GM23338 (cell line): ENCODE measurements around the gene ZNF317. TPM values are rescaled to one million over a fixed set of nuclear protein-coding genes. Genes with fewer than 3 reads are reported as not detected.

Experiments used
- ATAC-seq: fragments of 200-7000 bp; cut with Tn5 transposase; 3 replicates; pipeline ENCODE4 v1.9.1; 2020
- DNase-seq: peaks from one replicate; pipeline ENCODE4 v3.0.0-alpha.2; 2015; ENCODE audit warnings: low spot score
- H2AFZ ChIP-seq: fragments of 200-600 bp; sonication (generic); 2 replicates; pipeline ENCODE4 v1.8.0; 2016; ENCODE audit warnings: antibody characterized with exemption, mild to moderate bottlenecking, moderate library complexity
- H3F3A ChIP-seq: fragments of 200-600 bp; sonication (generic); replicated peaks from 2 replicates; pipeline ENCODE4 v1.8.0; 2017; ENCODE audit warnings: antibody characterized with exemption, mixed run types, low read depth
- H3K27ac ChIP-seq: fragments of 200-600 bp; sonication (generic); 2 replicates; pipeline ENCODE4 v1.6.1; 2016; ENCODE audit warnings: low read depth
- H3K27me3 ChIP-seq: fragments of 200-600 bp; sonication (generic); 2 replicates; pipeline ENCODE4 v1.8.0; 2016; ENCODE audit warnings: mild to moderate bottlenecking, mixed run types, moderate library complexity; ENCODE audit not compliant: insufficient read depth
- H3K36me3 ChIP-seq: fragments of 200-600 bp; sonication (generic); 2 replicates; pipeline ENCODE4 v1.8.0; 2016; ENCODE audit warnings: mild to moderate bottlenecking; ENCODE audit not compliant: insufficient read depth
- H3K4me1 ChIP-seq: fragments of 200-600 bp; sonication (generic); 2 replicates; pipeline ENCODE4 v1.8.0; 2016; ENCODE audit warnings: mild to moderate bottlenecking, moderate library complexity; ENCODE audit not compliant: insufficient read depth
- H3K4me2 ChIP-seq: fragments of 200-600 bp; sonication (generic); 2 replicates; pipeline ENCODE4 v1.7.1; 2017; ENCODE audit warnings: mixed run types
- H3K4me3 ChIP-seq: fragments of 200-600 bp; sonication (generic); 2 replicates; pipeline ENCODE4 v1.6.1; 2016; ENCODE audit warnings: mixed run types
- H3K79me2 ChIP-seq: fragments of 200-600 bp; sonication (generic); replicated peaks from 2 replicates; pipeline ENCODE4 v1.8.0; 2017; ENCODE audit warnings: mild to moderate bottlenecking; ENCODE audit not compliant: insufficient read depth
- H3K9me2 ChIP-seq: fragments of 200-600 bp; sonication (generic); 2 replicates; pipeline ENCODE4 v1.8.0; 2017; ENCODE audit not compliant: insufficient read depth
- H4K20me1 ChIP-seq: fragments of 200-600 bp; sonication (generic); replicated peaks from 2 replicates; pipeline ENCODE4 v1.8.0; 2017; ENCODE audit warnings: mild to moderate bottlenecking; ENCODE audit not compliant: insufficient read depth
- H3K27ac Mint-ChIP-seq: 2 replicates; pipeline ENCODE4 v1.8.0; 2020; ENCODE audit warnings: inconsistent platforms, mild to moderate bottlenecking, moderate library complexity, mixed read lengths
- H3K27me3 Mint-ChIP-seq: 3 replicates; pipeline ENCODE4 v1.8.0; 2022; ENCODE audit warnings: low read depth, mild to moderate bottlenecking, moderate library complexity, mixed read lengths, inconsistent platforms; ENCODE audit not compliant: insufficient read depth, poor library complexity
- H3K36me3 Mint-ChIP-seq: 3 replicates; pipeline ENCODE4 v1.8.0; 2021; ENCODE audit warnings: low read depth, mild to moderate bottlenecking, inconsistent platforms, moderate library complexity, mixed read lengths
- H3K4me1 Mint-ChIP-seq: 3 replicates; pipeline ENCODE4 v1.8.0; 2020; ENCODE audit warnings: mild to moderate bottlenecking, inconsistent platforms, mixed read lengths
- H3K4me3 Mint-ChIP-seq: 3 replicates; pipeline ENCODE4 v1.8.0; 2021; ENCODE audit warnings: moderate library complexity, mild to moderate bottlenecking, inconsistent platforms, mixed read lengths
- H3K9me3 Mint-ChIP-seq: 3 replicates; pipeline ENCODE4 v1.8.0; 2020; ENCODE audit warnings: moderate library complexity, mild to moderate bottlenecking, inconsistent platforms, mixed read lengths
- CTCF ChIP-seq, 2 experiments: fragments of 200-600 bp in 1 of 2; sonication (generic) in 1 of 2; conservative IDR thresholded peaks; 2 replicates each; pipeline versions ENCODE4 v1.5.1 to v1.6.1; 2016 to 2017; ENCODE audit warnings: antibody characterized with exemption in 2 of 2, low read depth in 2 of 2, mild to moderate bottlenecking in 2 of 2, moderate library complexity in 1 of 2
- ETS1 ChIP-seq: IDR thresholded peaks from 2 replicates; pipeline ENCODE4 v1.6.1; 2016; ENCODE audit warnings: antibody characterized with exemption
- EZH2 ChIP-seq: fragments of 200-600 bp; sonication (generic); IDR thresholded peaks from one replicate; pipeline ENCODE4 v1.8.0; 2017; ENCODE audit warnings: antibody characterized with exemption, mild to moderate bottlenecking, low read depth; ENCODE audit not compliant: unreplicated experiment
- EZH2phosphoT487 ChIP-seq: fragments of 200-600 bp; sonication (generic); IDR thresholded peaks from one replicate; pipeline ENCODE4 v1.8.1; 2018; ENCODE audit warnings: antibody characterized with exemption; ENCODE audit not compliant: unreplicated experiment
- JUNB ChIP-seq: IDR thresholded peaks from one replicate; pipeline ENCODE4 v1.6.1; 2016; ENCODE audit warnings: antibody characterized with exemption; ENCODE audit not compliant: unreplicated experiment
- POLR2AphosphoS5 ChIP-seq: IDR thresholded peaks from 2 replicates; pipeline ENCODE4 v1.6.1; 2016; ENCODE audit warnings: antibody characterized with exemption, low read depth
- REST ChIP-seq: IDR thresholded peaks from one replicate; pipeline ENCODE4 v1.6.1; 2018; ENCODE audit warnings: antibody characterized with exemption; ENCODE audit not compliant: unreplicated experiment
- ZNF462 ChIP-seq: fragments of 250-450 bp; sonication (Bioruptor Pico); IDR thresholded peaks from 2 replicates; pipeline ENCODE4 v1.5.0; 2020; ENCODE audit warnings: mild to moderate bottlenecking, moderate library complexity
- polyA plus RNA-seq: library from polyadenylated mRNA; unstranded; fragments of >200 nt; fragmentation: Nextera tagmentation; extraction: Ambion mirVana; gene quantifications from 2 replicates; pipeline ENCODE4 v1.2.1, GENCODE V29; 2016
- total RNA-seq: library from RNA; depleted of rRNA; stranded (reverse); fragments of >200 nt; shearing (Covaris generic); gene quantifications from 2 replicates; pipeline ENCODE4 v1.2.3, GENCODE V29; 2014

The ZNF317 gene
- total and polyA plus RNA-seq, 2 experiments from 2014 or later, result 25.2 to 32.4 TPM

- no peak for DNase-seq
- H3K36me3 Mint-ChIP-seq, result peaks cover 28% of the 10 kb centered on the region
- peaks cover 76% of the 10 kb centered on the region for H3K9me3 Mint-ChIP-seq
- H3K27me3 ChIP-seq, result no peaks in the 10 kb centered on the region
- no peaks in the 10 kb centered on the region for H4K20me1 ChIP-seq
- no peaks in the 10 kb centered on the region for H3K9me2 ChIP-seq
- no peak overlapping the region for H3K4me3 ChIP-seq
- H3K27ac ChIP-seq, result no peak overlapping the region
- no peak overlapping the region for H3K4me3 Mint-ChIP-seq
- no peaks in the 10 kb centered on the region for H3K4me1 Mint-ChIP-seq
- H3K79me2 ChIP-seq, result no peaks in the 10 kb centered on the region
- TF ChIP-seq REST (no peak), CTCF (conservative IDR thresholded peaks at IDR 0.05; ENCODE audit: low read depth in 2 of 2) (no peak), ZNF462 (CRISPR knock-in tag) (no peak), EZH2phosphoT487 (no peak), JUNB (no peak), POLR2AphosphoS5 (no peak), EZH2 (no peak), ETS1 (no peak)
- H3K4me1 ChIP-seq, result no peaks in the 10 kb centered on the region
- H3K27ac Mint-ChIP-seq, result no peak overlapping the region
- H3K27me3 Mint-ChIP-seq, result no peaks in the 10 kb centered on the region
- no peak for ATAC-seq
- H3K36me3 ChIP-seq, result no peaks in the 10 kb centered on the region
- no peaks in the 10 kb centered on the region for H3F3A ChIP-seq
- no peak overlapping the region for H3K4me2 ChIP-seq
- H2AFZ ChIP-seq, result no peak overlapping the region
Measured at GRCh38 chr19:9171393-9171991, 31.3 kb downstream of the ZNF317 start.
